Spleen (tissue), 11 donors: ENCODE results near the gene SLC34A3. TPM values are rescaled to one million over a fixed set of nuclear protein-coding genes. Genes with fewer than 3 reads are reported as not detected.

Experiments used
- DNase-seq: peaks from one replicate; pipeline ENCODE4 v3.0.0-alpha.2; 2020
- H3K27ac ChIP-seq, 8 donors: fragments of 200-600 bp; sonication (generic) in 7 of 8; 1 replicate in 4 of 8; 2 replicates in 4 of 8; pipeline versions ENCODE4 v1.5.0 to v1.8.0; 2016 to 2021; ENCODE audit warnings: inconsistent platforms in 4 of 8, mild to moderate bottlenecking in 4 of 8, moderate library complexity in 1 of 8
- H3K27me3 ChIP-seq, 7 donors: fragments of 200-600 bp; sonication (generic) in 6 of 7; replicated peaks in 1 of 7; 1 replicate in 4 of 7; 2 replicates in 3 of 7; pipeline versions ENCODE4 v1.5.0 to v1.8.0; 2016 to 2021; ENCODE audit warnings: inconsistent platforms in 3 of 7, mild to moderate bottlenecking in 1 of 7
- H3K36me3 ChIP-seq, 6 donors: fragments of 200-600 bp; sonication (generic) in 5 of 6; 1 replicate in 4 of 6; 2 replicates in 2 of 6; pipeline versions ENCODE4 v1.5.0 to v1.8.0; 2016 to 2021; ENCODE audit warnings: inconsistent platforms in 2 of 6
- H3K4me1 ChIP-seq, 6 donors: fragments of 200-600 bp; sonication (generic) in 5 of 6; 1 replicate in 3 of 6; 2 replicates in 3 of 6; pipeline versions ENCODE4 v1.5.0 to v1.8.0; 2016 to 2021; ENCODE audit warnings: inconsistent platforms in 3 of 6
- H3K4me3 ChIP-seq, 8 donors: fragments of 200-600 bp; sonication (generic) in 7 of 8; 1 replicate in 4 of 8; 2 replicates in 4 of 8; pipeline versions ENCODE4 v1.5.0 to v1.8.0; 2016 to 2021; ENCODE audit warnings: inconsistent platforms in 4 of 8, mild to moderate bottlenecking in 4 of 8, moderate library complexity in 2 of 8
- H3K9me3 ChIP-seq, 8 donors: fragments of 200-600 bp; sonication (generic) in 7 of 8; 1 replicate in 4 of 8; 2 replicates in 4 of 8; pipeline versions ENCODE4 v1.5.0 to v1.8.0; 2016 to 2021; ENCODE audit warnings: inconsistent platforms in 4 of 8
- CTCF ChIP-seq, 11 experiments: fragments of 200-600 bp in 7 of 11; fragments of 450-650 bp in 4 of 11; sonication (generic) in 4 of 11; IDR thresholded peaks in 8 of 11; conservative IDR thresholded peaks in 3 of 11; 1 replicate in 7 of 11; 2 replicates in 4 of 11; pipeline versions ENCODE4 v1.4.0 to v1.8.0; 2016 to 2021; ENCODE audit warnings: antibody characterized with exemption in 11 of 11, inconsistent platforms in 4 of 11, mild to moderate bottlenecking in 1 of 11
- POLR2A ChIP-seq, 3 donors: fragments of 450-650 bp; IDR thresholded peaks; one replicate each; pipeline ENCODE4 v1.5.1; 2017; ENCODE audit warnings: antibody characterized with exemption in 3 of 3, mild to moderate bottlenecking in 1 of 3
- POLR2AphosphoS5 ChIP-seq, 3 donors: sonication (generic); formaldehyde crosslinking; IDR thresholded peaks; one replicate each; pipeline ENCODE4 v1.5.1; 2017; ENCODE audit warnings: antibody characterized with exemption in 3 of 3
- WGBS, 5 donors: extraction: QIAGEN DNeasy Blood & Tissue Kit in 3 of 5; methylation state at CpG; one replicate each; pipeline versions ENCODE4 v1.1.5 to v1.1.7; 2013 to 2018; 5-methylcytosine and 5-hydroxymethylcytosine counted together
- intact Hi-C: fragments of 100-400 bp; cut with DNase I; formaldehyde crosslinking; loops from one replicate; pipeline ENCODE4 v1.15.0; 2023; ENCODE audit warnings: low total_unique reads
- polyA plus RNA-seq, 3 donors: library from polyadenylated mRNA; stranded (reverse); fragments of 200-250 nt; gene quantifications; one replicate each; pipeline ENCODE4 v1.2.1, GENCODE V29; 2013
- total RNA-seq, 7 donors: library from RNA; depleted of rRNA in 3 of 7; stranded (reverse); fragments of >200 nt in 3 of 7; fragmentation: NEBNext Ultra II Directional in 4 of 7; extraction: Animal tissue kit (Norgen Biotek cat#: 25700) in 4 of 7; gene quantifications; one replicate each; pipeline versions ENCODE4 v1.1.0 to v1.2.1, GENCODE V29; 2016 to 2021
- donor health status: healthy with polysubstance abuse.
- donor health status: DM: no; HTN: no; CAD: no; lungs with moderate emphysema.
- donor health status: DM: no; HTN: no; CAD: no.
- donor health status: Bipolar disorder and iron deficiency.
- donor health status: healthy.
- donor health status: DM: no; HTN: no; CAD: no.
- donor health status: DM: yes; HTN: yes; CAD: no.

Gene SLC34A3
- total and polyA plus RNA-seq, 10 donors = not detected

GRCh38 chr9:137215196-137215986, 15.3 kb upstream of the SLC34A3 start:
- H3K27me3 ChIP-seq = no peaks in the 10 kb centered on the region
- no peak overlapping the region for H3K4me3 ChIP-seq
- 92 to 98% (median 94%) methylated on average over 13 to 22 of the region's 22 CpGs for WGBS, 5 donors
- H3K9me3 ChIP-seq = no peaks in the 10 kb centered on the region
- peaks cover 0 to 34% (median 18%) of the 10 kb centered on the region in 6 donors for H3K4me1 ChIP-seq
- H3K36me3 ChIP-seq = peaks cover 0 to 71% (median 16%) of the 10 kb centered on the region in 6 donors
- DNase-seq = no peak
- TF ChIP-seq CTCF (IDR thresholded peaks at IDR 0.05 in 8 of 11, conservative IDR thresholded peaks at IDR 0.05 in 3 of 11) = no peak
- no peak for TF ChIP-seq POLR2AphosphoS5 (IDR thresholded peaks at IDR 0.05)
- TF ChIP-seq POLR2A (IDR thresholded peaks at IDR 0.05) = no peak
- intact Hi-C loops = no loop called here
- H3K27ac ChIP-seq = no peak overlapping the region

- H3K4me1 ChIP-seq = peaks cover 0 to 40% (median 19%) of the 10 kb centered on the region in 6 donors
- no peak overlapping the region for H3K27ac ChIP-seq
- H3K9me3 ChIP-seq = no peaks in the 10 kb centered on the region
- no peak for DNase-seq
- WGBS, 5 donors = 89 to 96% (median 92%) methylated on average over 11 to 30 of the region's 30 CpGs
- H3K4me3 ChIP-seq = no peak overlapping the region
- peak in 2 of 3 donors; percentile 14 to 31 for TF ChIP-seq POLR2AphosphoS5 (IDR thresholded peaks at IDR 0.05)
- no peak for TF ChIP-seq CTCF (IDR thresholded peaks at IDR 0.05 in 8 of 11, conservative IDR thresholded peaks at IDR 0.05 in 3 of 11)
- intact Hi-C loops = no loop called here
- peaks cover 0 to 62% (median 13%) of the 10 kb centered on the region in 6 donors for H3K36me3 ChIP-seq
- H3K27me3 ChIP-seq = peaks cover 0 to 4% (median 0%) of the 10 kb centered on the region in 7 donors
Observed at GRCh38 chr9:137216188-137216965, 14.3 kb upstream of the SLC34A3 start.

GRCh38 chr9:137217276-137218211, 13.2 kb upstream of the SLC34A3 start:
- peak overlapping the region in 3 of 8 donors; percentile 16 to 47 (median 26) for H3K27ac ChIP-seq
- H3K9me3 ChIP-seq = no peaks in the 10 kb centered on the region
- intact Hi-C loops = no loop called here
- WGBS, 5 donors = 72 to 79% (median 74%) methylated on average over 34 to 36 of the region's 36 CpGs
- H3K4me3 ChIP-seq = peak overlapping the region in 2 of 8 donors; percentile 13 to 50
- no peak for DNase-seq
- H3K4me1 ChIP-seq = peaks cover 3 to 49% (median 27%) of the 10 kb centered on the region in 6 donors
- H3K27me3 ChIP-seq = peaks cover 0 to 14% (median 4%) of the 10 kb centered on the region in 7 donors
- no peak for TF ChIP-seq POLR2A (IDR thresholded peaks at IDR 0.05)
- peak in 1 of 3 donors; percentile 25 for TF ChIP-seq POLR2AphosphoS5 (IDR thresholded peaks at IDR 0.05)
- H3K36me3 ChIP-seq = peaks cover 0 to 55% (median 13%) of the 10 kb centered on the region in 6 donors

- TF ChIP-seq POLR2A (IDR thresholded peaks at IDR 0.05) = no peak
- no peak for TF ChIP-seq CTCF (IDR thresholded peaks at IDR 0.05 in 8 of 11, conservative IDR thresholded peaks at IDR 0.05 in 3 of 11)
- TF ChIP-seq POLR2AphosphoS5 (IDR thresholded peaks at IDR 0.05) = no peak
- peak overlapping the region in 3 of 8 donors; percentile 26 to 50 (median 47) for H3K27ac ChIP-seq
- no peak for DNase-seq
- H3K4me1 ChIP-seq = peaks cover 8 to 56% (median 33%) of the 10 kb centered on the region in 6 donors
- H3K9me3 ChIP-seq = no peaks in the 10 kb centered on the region
- H3K36me3 ChIP-seq = peaks cover 0 to 50% (median 13%) of the 10 kb centered on the region in 6 donors
- intact Hi-C loops = no loop called here
- peaks cover 0 to 18% (median 4%) of the 10 kb centered on the region in 7 donors for H3K27me3 ChIP-seq
- WGBS, 5 donors = 87 to 93% (median 90%) methylated on average over 26 to 30 of the region's 30 CpGs
- no peak overlapping the region for H3K4me3 ChIP-seq
Observed at GRCh38 chr9:137218212-137218753, 12.4 kb upstream of the SLC34A3 start.
